GM18867 (cell line): ENCODE measurements around the gene AMFR.
"Not testable (repeated sequence)": the region's sequence is repeated elsewhere in the genome, so short reads cannot be mapped to it uniquely, and the experiment has no call there.

Experiments
- ATAC-seq: cut with Tn5 transposase; IDR thresholded peaks from one replicate; pipeline ENCODE4 v1.9.1; 2021; ENCODE audit warnings: mild to moderate bottlenecking, moderate library complexity; ENCODE audit not compliant: unreplicated experiment

Gene AMFR

DNA sequence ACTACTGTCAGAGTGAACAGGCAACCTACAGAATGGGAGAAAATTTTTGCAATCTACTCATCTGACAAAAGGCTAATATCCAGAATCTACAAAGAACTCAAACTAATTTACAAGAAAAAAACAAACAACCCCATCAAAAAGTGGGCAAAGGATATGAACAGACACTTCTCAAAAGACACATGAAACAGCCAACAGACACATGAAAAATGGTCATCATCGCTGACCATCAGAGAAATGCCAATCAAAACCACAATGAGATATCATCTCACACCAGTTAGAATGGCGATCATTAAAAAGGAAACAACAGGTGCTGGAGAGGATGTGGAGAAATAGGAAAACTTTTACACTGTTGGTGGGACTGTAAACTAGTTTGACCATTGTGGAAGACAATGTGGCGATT lies 28.6 kb downstream of the AMFR start:
- ATAC-seq, result not testable (repeated sequence)

DNA sequence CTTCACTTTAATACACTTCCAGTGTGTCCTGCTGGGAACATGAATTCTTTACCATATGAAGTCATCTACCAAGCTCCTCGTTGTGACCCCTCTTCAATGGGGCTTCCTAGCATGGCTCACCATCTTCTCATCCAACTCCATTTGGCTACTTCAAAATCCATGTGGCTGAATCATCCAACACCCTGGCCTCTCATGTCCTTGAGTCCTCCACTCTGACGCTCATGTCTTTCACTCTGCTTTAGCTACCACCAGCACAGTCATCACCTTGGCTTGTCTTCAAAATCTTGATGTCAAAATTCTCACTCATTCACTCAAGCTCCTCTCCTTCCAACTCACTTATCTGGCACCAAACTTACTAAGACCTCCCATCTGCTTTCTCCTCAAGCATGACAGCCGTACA lies 35.8 kb downstream of the AMFR start:
- no peak for ATAC-seq

DNA sequence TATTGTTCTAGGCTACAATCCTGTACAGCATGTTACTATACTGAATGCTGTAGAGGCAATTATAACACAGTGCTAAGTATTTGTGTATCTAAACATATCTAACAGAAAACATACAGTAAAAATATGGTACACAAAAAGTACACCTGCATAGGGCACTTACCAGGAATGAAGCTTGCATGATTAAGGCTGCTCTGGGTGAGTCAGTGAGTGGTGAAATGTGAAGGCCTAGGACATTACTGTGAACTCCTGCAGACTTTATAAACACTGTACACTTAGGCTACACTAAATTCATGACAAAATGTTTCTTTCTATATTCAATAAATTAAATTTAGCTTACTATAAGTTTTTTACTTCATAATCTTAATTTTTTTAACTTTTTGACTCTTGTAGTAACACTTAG lies 37.1 kb downstream of the AMFR start:
- no peak for ATAC-seq

DNA sequence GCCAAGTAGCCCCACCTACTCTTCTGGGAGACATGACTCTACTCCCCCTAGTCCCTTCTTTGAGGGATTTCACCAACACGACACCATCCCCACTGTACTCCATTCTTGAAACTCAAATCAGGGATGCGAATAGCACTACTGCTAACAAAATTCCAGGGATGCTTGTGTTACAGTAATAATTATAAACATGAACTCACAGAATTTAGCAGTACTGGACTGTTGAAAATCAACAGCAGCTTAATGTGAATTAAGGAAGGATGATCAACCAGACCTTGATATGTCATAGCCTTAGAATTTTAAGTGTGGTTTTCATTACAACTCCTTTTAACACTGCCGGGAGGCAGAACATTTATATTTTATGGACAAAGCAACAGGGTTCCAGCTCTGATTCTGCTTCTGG lies 37.9 kb downstream of the AMFR start:
- ATAC-seq, result no peak

DNA sequence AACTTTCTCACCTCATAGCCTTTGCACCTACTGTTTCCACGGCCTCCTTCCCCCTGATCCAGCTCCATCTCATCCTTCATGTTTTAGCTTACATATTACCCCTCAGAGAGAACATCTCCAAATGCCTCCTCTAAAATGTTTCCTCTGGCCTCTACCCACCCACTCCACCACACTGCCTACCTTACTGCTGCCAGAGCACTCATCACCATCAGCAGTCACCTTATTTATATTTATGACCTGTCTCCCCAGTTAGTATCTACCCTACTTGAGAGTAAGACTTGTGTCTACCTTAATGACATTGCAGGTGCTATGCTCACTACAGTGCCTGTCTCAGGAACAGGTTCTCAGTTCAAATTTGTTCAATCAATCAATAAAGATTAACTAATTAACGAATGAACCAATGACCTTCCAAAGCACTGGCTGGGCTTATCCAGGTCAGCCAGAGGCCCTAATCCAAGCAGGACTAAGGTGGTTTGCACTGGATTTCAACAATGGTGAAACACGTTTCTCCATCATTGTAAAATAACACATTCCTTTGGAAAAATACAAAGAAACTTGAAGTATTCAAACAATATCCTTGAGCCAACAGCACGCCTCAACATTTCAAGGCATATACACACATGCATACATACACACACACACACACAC lies 41.1 kb downstream of the AMFR start:
- ATAC-seq, result no peak

DNA sequence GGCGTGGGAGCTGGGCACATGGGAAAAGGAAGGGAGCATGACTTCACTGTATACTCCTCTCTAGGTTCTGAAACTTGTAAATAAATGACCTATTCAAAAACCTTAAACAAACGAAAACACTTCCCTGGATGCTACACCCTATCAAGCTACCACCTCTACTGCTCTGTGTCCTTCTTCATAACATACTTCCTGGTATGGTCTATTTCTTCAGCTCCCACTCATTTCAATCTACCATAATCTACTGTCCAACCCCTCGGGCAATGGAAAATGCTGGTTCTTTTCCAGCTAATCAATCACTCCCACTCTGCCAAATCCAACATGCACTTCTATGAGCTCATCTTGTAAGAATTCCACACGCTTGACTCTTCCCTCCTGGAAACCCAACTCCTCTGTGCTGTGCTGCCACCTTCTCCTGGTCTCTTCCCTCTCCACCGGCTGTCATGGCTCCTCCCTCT lies 42.4 kb downstream of the AMFR start:
- no peak for ATAC-seq

DNA sequence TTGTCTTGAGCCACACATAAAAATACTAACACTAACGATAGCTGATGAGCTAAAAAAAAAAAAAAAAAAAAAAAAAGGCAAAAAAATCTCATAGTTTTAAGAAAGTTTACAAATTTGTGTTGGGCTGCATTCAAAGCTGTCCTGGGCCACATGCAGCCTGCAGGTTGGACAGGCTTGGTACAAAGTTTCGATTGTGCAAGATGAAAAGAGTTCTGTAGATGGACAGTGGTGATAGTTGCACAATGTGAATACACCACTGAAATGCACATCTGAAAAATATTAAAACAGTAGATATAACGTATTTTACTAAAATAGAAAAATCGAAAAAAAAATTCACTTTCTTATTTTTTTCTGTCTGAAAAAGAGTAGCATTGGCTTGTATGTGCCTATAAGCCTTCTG lies 42.9 kb downstream of the AMFR start:
- ATAC-seq, result no peak

DNA sequence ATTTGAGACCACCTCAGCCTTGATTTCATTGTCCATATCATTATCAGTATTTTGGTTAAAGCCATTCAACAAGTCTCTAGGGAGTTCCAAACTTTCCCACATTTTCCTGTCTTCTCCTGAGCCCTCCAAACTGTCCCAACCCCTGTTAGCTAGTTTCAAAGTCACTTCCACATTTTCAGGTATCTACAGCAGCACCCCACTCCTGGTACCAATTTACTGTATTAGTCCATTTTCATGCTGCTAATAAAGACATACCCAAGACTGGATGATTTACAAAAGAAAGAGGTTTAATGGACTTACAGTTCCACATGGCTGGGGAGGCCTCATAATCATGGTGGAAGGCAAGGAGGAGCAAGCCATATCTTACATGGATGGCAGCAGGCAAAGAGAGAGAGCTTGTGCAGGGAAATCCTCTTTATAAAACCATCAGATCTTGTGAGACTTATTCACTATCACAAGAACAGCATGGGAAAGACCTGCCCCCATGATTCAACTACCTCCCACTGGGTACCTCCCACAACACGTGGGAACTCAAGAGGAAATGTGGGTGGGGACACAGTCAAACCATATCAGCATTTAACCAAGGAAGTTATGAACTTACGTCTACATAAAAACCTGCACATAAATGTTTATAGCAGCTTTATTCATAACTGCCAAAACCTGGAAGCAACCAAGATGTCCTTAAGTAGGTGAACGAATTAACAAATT lies 44.4 kb downstream of the AMFR start:
- ATAC-seq, result not testable (repeated sequence)

DNA sequence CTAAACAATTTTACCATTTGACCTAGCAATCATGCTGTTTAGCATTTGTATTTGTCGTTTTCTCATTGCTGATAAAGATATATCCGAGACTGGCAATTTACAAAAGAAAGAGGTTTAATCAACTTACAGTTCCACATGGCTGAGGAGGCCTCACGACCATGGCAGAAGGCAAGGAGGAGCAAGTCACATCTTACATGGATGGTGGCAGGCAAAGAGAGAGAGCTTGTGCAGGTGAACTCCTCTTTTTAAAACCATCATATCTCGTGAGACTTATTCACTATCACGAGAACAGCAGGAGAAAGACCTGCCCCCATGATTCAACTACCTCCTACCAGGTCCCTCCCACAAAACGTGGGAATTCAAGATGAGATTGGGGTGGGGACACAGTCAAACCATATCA lies 46.3 kb downstream of the AMFR start:
- not testable (repeated sequence) for ATAC-seq

DNA sequence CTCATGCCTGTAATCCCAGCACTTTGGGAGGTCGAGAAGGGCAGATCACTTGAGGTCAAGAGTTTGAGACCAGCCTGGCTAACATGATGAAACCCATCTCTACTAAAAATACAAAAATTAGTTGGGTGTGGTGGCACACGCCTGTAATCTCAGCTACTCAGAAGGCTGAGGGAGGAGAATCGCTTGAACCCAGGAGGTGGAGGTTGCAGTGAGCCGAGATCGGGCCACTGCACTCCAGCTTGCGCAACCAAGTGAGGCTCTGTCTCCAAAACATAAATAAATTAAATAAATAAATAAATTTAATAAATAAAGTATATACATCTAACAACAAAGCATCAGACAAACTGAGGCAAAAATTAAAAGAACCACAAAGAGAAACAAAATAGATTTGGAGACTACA lies 49.6 kb downstream of the AMFR start:
- not testable (repeated sequence) for ATAC-seq

DNA sequence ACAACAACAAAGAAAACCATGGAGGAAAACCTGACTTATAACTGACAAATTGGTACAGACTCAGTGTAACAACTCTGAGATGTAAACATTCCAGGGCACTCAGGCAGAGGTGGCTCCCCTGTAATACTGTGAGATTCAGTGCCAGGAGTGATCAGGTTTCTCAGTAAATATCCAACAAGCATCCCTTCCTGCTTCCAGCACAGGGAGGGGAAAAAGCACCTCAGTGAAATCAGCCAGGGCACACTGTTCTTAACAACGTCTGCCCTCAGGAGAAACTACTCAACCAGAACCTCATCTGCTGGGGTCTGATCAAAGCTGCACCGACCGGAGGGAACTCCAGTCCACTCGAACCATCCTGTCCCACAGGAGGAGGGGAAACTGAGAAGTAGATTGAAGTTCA lies 52.3 kb downstream of the AMFR start:
- no peak for ATAC-seq

DNA sequence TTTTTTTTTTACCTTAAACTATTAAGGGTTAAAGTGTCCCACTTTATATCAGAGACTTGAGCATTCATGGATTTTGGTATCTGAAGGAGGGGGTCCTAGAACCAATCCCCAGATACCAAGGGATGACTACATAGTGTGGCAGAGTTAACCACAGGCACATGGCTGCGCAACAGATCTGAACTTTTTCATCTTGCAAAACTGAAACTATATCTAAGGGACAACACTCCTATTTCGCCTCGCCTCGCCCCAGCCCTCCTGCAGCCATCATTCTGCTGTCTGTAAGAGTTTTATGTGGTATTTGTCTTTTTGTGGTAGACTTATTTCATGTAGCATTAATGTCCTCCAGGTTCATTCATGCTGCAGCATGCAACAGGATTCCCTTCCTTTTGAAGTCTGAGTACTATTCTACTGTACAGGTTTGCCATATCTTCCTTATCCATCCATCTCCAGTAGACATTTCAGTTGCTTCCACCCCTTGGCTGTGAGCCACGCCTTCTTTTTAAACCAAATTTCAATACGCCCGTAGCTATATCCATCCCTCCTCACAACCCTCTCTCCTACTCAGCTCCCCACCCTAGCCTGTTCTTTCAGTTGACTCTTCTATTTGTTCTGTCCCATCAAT lies 53.2 kb downstream of the AMFR start:
- no peak for ATAC-seq

DNA sequence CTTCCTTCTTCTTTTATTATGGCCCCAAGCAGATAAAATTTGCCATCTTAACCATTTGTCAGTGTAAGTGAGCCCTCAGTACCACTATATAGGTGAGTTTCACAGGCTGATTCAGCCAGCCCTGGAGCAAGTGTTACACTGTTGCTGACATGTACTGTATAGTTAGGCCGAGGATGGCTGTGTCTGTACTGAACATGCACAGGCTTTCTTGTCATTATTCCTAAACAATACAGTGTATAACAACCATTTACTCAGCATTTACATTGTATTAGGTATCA lies 53.7 kb downstream of the AMFR start:
- ATAC-seq, result no peak

DNA sequence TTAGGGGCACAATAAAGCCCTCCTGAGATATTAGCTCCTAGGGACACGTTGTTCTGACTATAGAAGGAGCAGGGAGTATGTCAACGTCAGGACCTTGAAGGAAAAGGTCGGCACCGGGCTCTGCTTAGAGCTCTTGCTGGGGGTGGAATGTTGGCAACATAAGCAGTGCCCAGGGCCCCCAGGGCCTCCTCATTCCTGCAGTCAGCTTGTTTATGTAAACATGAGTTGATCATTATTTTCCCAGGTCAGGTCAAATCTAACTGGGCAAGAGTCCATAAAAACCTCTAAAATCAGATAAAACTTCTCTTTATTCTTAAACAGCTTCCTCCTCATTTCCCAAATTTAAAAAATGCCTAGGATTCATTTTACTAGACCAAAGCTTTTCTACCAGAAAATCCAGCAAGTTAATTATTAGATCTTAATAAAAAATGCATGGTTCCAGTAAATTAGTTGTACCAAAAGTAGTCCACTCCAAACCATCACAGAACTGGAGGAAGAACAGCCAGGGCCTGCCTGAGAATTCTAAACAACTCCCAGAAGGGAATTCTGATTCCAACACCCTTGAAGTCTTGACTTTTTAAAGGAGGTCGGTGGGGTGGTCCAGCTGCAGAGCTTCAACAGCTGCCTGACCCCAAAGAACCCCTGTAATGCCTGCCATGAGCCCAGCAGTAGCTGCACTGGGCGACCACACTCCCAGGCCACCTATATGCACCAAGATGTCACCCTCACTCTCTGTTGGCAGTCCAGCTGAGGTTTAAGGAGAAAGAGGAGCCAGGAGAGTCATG lies 54.3 kb downstream of the AMFR start:
- no peak for ATAC-seq

DNA sequence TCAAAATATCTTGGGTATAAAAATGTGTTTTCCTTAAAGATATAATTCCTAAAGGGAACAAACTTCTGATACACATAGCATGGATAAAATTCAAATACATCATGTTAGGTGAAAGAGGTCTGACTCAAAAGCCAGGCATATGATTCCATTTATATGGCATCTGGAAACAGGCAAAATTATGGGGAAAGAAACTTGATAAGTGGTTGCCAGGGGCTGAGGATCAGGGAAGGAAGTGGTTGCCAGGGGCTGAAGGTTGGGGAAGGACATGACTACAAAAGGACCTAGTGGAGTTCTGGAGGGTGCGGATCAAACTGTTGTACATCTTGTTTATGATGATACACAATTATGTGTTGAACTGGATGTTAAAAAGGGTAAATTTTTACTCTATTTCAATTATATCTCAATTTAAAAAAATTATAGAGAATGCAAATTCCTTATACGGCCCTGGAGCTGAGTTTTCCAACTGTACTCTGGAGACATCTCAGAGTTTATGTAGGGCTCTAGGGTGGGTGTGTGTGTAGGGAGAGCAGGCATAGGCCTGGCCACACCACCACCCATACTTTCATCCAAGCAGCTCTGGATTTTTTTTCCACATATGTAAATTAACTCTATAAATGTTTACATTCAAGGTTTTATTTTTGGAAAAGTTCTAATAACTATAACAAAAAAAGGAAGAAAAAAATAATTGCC lies 55.0 kb downstream of the AMFR start:
- ATAC-seq, result no peak

DNA sequence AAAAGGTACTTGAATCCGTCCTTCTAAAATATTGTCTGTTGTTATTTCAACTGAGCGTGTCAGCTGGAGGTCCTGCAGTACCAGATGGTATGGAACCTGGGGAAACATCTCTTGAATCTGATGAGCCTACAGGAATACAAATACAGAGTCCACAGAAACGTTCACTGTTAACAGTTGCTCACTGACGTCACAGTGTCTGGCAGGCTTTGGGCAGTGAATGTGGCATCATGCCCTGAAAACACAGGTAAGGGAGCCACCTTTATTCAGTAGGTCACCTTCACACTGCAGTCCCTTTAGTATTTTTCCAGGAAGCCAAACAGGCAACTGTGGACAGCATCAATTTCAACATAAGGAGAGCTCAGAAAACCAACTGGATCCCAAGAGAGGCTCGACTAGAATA lies 56.1 kb downstream of the AMFR start:
- no peak for ATAC-seq

DNA sequence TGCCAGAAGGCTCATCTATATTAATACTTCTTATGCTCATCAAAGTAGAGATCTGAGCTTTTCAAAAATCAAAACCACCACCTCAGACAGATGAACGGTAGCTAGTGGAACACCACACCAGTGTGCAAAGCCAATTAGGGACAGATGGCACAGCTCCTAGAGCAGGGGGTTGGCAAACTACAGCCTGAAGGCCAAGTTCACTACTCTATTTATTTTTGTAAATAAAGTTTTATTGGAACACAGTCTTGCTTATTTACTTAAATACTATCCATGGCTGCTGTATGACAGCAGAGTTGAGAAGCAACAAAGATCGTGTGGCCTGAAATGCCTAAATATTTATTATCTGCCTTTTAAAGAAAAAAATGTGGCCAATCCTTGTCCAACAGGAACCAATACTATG lies 56.8 kb downstream of the AMFR start:
- ATAC-seq, result no peak

DNA sequence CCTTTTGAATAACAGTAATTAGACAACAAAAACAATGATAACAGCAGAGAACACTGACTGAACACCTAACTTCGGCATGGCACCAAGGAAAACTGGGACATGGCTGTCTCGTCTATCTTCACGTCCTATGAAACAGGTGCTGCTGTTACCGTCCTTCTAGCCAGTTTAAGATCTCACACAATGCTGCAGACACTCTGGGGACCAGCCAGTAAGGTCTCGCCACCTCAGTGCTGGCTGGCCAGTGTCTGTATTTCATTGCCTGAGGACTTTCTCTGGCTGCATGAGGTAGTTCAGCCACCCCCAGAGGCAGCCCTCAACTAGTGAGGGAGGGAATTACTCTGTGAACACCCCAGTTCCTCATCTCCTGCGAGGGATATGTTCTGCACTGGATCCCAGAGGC lies 57.6 kb downstream of the AMFR start:
- ATAC-seq, result no peak

DNA sequence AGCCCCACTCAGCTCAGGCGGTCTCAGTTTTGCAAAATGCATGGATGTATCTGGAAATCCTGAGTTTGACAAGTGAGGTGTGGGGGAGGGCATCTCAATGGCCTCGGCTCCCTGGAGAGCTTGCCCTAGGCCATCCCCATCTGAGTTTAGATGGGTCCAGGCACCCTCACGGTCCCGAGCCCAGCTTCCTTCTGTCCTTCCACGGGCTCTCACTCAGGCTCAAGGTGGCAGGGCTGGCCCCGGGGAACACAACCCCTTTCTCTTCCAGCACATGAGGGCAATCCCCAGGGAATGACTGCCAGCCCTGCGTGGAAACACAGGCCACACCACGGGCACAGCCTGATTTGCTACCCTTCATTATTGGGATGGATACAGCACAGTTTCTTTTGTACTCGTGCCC lies 58.4 kb downstream of the AMFR start:
- ATAC-seq, result no peak

DNA sequence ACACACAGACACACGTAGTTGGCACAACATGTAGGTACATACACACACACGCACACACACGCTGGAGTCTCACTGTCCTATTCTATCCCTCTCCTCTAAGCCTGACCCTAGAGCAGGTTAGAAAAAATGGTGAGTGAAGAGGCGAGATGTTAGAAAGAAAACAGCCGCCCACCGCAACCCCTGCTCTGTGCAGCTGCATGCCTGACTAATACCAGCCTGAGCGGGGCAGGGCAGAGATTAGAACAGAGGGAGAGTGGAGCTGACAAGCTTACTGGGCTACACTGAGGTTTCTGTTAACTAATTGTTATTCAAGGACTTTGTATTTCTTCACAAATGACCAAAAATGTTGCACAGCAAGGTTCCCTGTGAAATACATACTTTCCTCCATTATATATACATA lies 59.8 kb downstream of the AMFR start:
- ATAC-seq, result no peak

DNA sequence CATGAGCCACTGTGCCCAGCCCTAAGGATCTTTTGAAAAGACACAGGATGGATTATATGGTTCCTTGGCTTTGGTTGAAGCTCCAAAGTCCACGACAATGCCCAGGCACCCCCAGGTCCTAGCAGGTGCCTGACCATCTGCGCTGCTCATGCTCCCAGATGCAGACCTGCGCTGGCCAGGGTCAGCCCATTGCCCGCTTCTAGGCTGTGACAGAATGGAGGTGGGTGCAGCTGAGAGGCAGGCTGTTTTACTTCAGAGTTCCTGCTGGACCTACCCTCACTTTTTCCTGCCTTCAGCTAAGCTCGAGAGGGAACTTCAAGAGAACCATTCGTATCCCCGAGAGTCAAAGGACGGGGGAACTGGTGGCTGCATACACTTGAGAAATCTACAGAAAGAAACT lies 60.5 kb downstream of the AMFR start:
- no peak for ATAC-seq
